ENCODE data around the gene IER2.

The IER2 gene

DNA sequence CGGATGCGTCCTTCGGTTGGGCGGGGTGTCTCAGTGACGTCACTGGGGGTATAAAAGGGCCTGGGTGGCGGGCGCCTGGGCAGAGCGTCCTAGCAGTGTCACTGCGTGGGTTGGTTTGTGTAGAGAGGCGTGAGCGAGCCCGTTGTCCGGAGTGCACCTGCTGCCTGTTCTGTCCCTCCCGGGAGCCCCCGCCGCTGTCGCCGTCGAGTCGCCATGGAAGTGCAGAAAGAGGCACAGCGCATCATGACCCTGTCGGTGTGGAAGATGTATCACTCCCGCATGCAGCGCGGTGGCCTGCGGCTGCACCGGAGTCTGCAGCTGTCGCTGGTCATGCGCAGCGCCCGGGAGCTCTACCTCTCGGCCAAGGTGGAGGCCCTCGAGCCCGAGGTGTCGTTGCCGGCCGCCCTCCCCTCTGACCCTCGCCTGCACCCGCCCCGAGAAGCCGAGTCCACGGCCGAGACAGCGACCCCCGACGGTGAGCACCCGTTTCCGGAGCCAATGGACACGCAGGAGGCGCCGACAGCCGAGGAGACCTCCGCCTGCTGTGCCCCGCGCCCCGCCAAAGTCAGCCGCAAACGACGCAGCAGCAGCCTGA lies 2.9 kb downstream of the IER2 start:
- TF ChIP-seq, protein P1, sequence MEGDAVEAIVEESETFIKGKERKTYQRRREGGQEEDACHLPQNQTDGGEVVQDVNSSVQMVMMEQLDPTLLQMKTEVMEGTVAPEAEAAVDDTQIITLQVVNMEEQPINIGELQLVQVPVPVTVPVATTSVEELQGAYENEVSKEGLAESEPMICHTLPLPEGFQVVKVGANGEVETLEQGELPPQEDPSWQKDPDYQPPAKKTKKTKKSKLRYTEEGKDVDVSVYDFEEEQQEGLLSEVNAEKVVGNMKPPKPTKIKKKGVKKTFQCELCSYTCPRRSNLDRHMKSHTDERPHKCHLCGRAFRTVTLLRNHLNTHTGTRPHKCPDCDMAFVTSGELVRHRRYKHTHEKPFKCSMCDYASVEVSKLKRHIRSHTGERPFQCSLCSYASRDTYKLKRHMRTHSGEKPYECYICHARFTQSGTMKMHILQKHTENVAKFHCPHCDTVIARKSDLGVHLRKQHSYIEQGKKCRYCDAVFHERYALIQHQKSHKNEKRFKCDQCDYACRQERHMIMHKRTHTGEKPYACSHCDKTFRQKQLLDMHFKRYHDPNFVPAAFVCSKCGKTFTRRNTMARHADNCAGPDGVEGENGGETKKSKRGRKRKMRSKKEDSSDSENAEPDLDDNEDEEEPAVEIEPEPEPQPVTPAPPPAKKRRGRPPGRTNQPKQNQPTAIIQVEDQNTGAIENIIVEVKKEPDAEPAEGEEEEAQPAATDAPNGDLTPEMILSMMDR (conservative IDR thresholded peaks at IDR 0.05; ENCODE audit: low read length): peak; percentile 2; the same call in 1 of the 2 replicates
- peak; percentile 92 for DNase-seq (ENCODE audit: low read depth)
- H3K4me3 ChIP-seq (ENCODE audit: low read length): peak overlapping the region; percentile 98

DNA sequence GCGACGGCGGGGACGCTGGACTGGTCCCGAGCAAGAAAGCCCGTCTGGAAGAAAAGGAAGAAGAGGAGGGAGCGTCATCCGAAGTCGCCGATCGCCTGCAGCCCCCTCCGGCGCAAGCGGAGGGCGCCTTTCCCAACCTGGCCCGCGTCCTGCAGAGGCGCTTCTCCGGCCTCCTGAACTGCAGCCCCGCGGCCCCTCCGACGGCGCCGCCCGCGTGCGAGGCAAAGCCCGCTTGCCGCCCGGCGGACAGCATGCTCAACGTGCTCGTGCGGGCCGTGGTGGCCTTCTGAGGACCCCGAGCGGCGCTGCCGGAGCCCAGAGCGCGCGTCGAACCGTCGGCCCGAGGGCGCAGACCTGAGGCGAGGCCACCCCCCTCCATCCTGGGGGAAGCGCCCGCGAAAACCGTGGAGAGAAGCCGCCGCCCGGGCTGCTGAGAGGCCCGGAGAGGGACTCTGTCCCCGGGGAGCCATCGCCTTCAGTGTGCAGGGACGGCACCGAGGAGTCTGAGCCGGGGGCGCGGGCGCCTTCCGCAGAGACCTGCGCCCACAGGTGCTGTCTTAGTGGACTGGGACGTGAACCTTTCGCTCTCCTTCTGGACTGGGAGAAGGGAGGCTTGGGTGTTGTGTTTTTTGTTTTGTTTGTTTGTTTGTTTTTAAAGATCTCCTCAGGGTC lies 3.5 kb downstream of the IER2 start:
- peak overlapping the region; percentile 98 for H3K4me3 ChIP-seq (ENCODE audit: low read length)
- TF ChIP-seq, protein P1 (conservative IDR thresholded peaks at IDR 0.05; ENCODE audit: low read length): 0 out of 2 replicates have a peak, but pooled peaks have one; percentile 0
- peak; percentile 49 for DNase-seq (ENCODE audit: low read depth)

DNA sequence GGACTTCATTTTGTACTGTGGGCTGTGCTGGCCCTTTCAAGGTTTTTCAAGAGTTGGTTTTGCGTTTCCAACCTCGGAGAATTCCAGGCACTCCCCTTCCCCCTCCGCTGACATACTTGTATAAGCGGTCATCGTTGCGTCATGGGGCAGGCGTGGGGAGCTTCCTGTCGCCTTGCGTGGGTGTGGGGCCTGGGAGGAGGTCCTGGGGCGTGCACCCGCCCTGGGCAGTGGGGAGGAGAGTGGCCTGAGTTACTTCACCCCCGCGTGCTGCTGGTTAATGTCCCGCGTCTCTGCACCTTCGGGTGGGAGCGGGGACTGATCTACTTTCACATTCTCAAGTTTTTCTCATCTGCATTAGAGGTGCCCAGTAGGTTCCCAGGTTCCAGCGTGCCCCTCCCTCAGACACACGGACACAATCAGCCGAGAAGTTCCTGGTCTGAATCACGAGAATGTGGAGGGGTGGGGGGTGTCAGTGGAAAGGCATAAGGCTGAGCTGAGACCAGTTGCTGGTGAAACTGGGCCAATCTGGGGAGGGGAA lies 4.1 kb downstream of the IER2 start:
- DNase-seq (ENCODE audit: low read depth): peak; percentile 97
- peak overlapping the region; percentile 98 for H3K4me3 ChIP-seq (ENCODE audit: low read length)
- TF ChIP-seq, protein P1 (conservative IDR thresholded peaks at IDR 0.05; ENCODE audit: low read length): no peak

DNA sequence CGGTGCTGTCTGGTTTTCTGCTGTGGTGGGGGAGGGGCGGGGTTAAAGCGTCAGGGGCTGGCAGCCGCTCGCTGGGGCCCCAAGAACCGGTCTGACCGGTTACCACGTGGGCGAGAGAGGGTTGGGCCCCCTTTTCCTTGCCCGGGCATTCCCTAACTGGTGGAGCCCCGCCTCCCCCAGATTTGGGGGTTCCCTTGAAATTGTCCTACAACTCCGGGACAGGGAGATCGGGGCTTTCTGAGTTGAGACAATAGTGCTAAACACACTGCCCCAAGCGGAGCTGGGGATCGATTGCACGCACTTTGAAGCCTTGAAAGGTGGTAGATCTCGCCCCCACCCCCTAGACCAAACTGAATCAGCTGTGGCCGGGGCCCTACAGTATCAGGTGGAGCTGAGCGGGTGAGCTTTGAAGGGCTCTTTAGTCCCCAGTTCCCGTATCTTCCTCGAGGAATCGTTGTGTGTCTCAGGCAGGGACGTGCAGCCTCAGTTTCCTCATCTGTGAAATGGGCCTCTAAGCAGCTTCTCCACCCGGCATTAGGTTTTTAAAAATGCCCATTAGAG lies 4.8 kb downstream of the IER2 start:
- peak overlapping the region; percentile 98 for H3K4me3 ChIP-seq (ENCODE audit: low read length)
- peak; percentile 69 for DNase-seq (ENCODE audit: low read depth)
- TF ChIP-seq, protein P1 (conservative IDR thresholded peaks at IDR 0.05; ENCODE audit: low read length): peak; percentile 40

DNA sequence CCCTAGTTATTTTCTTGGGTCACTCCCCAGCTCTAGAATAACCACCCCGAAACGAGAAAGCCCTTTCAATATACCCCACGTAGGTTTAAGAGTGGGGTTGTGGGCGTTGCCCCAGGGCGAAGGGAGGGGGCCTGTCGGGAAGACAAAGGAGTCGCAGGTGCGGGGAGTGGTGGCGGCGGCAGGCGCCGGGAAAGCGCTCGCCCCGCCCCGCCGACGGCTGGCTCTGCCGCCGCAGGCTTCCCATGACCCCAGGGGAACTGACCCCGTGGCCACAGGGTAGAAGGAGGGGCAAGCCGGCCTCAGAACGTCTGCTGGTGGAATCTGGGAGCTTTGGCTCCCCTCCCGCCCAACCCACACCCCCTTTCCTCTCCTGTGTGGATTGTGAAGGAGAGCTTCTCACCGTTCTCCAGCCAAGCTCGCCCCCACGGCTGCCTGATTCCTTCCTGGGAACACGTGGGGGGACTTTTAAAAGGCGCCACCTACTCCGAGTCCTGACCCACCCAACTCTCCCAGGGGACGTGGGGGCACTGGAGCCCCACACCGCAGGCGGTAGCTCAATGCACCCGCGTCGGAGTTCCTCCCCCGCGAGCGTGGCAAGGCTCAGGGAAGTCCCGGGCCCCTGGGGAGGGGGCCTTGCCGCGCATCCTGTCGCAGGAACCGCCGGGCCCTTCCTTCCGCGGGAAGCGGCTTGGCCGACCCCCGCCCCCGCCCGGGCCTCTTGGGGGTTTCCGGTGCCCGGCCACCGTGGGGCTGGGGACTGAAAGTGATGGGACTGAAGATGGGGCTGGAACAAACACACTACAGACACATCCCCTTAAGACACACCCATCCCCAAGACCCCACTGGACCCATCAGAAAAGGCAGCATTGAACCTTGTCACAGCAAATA lies 5.5 kb downstream of the IER2 start:
- peak; percentile 75 for DNase-seq (ENCODE audit: low read depth)
- peak overlapping the region; percentile 98 for H3K4me3 ChIP-seq (ENCODE audit: low read length)
- TF ChIP-seq, protein P1 (conservative IDR thresholded peaks at IDR 0.05; ENCODE audit: low read length): no peak

DNA sequence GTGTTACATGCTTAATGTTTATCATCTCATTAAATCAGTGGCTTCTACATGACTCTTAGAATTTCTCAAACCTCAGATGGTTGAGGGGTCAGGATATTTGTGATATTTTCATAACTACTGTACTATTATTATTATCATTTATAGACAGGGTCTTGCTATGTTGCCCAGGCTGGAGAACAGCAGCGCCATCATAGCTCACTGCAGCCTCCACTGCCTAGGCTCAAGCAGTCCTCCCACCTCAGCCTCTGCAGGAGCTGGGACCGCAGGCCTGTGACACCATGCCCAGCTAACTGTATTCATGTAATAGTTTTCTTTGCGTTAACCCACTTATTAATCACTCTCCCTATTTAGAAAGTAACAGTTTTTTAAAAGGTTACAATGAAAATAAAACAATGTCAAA lies 9.5 kb downstream of the IER2 start:
- H3K4me3 ChIP-seq (ENCODE audit: low read length): no peak overlapping the region
- DNase-seq (ENCODE audit: low read depth): no peak
- TF ChIP-seq, protein P1 (conservative IDR thresholded peaks at IDR 0.05; ENCODE audit: low read length): no peak

Measured in AG10803 (cell line).